H1 (cell line): ENCODE data around the gene ZNF175. TPM values are rescaled to one million over a fixed set of nuclear protein-coding genes. Genes with fewer than 3 reads are reported as not detected.

Experiments used
- ASH2L ChIP-seq: fragments of 200-600, 300-600 bp; sonication (generic); IDR thresholded peaks from one replicate; pipeline ENCODE4 v1.7.1; 2017; ENCODE audit warnings: low read length
- CBX8 ChIP-seq: fragments of 300-800, 300-1000 bp; sonication (generic); IDR thresholded peaks from 2 replicates; pipeline ENCODE4 v1.7.1; 2016; ENCODE audit warnings: low read depth, low read length, borderline replicate concordance
- CHD1 ChIP-seq: IDR thresholded peaks from 2 replicates; pipeline ENCODE4 v1.6.1; 2012; ENCODE audit warnings: low read depth, low read length, improper control_type of control experiment
- EGR1 ChIP-seq: IDR thresholded peaks from 2 replicates; pipeline ENCODE4 v1.6.1; 2011; ENCODE audit warnings: low read depth, low read length, borderline replicate concordance
- GABPA ChIP-seq: IDR thresholded peaks from 2 replicates; pipeline ENCODE4 v1.6.1; 2011; ENCODE audit warnings: mild to moderate bottlenecking, low read length, moderate library complexity, borderline replicate concordance; ENCODE audit not compliant: insufficient read depth
- PHF8 ChIP-seq: fragments of 200-600 bp; sonication (generic); conservative IDR thresholded peaks from 2 replicates; pipeline ENCODE4 v1.7.1; 2012; ENCODE audit warnings: low read depth, mild to moderate bottlenecking, inconsistent platforms, low read length, moderate library complexity
- SIN3A ChIP-seq, 2 experiments: IDR thresholded peaks in 1 of 2; conservative IDR thresholded peaks in 1 of 2; 2 replicates each; pipeline ENCODE4 v1.6.1; 2011 to 2012; ENCODE audit warnings: low read length in 2 of 2, improper control_type of control experiment in 1 of 2, low read depth in 1 of 2, mild to moderate bottlenecking in 1 of 2
- SIRT6 ChIP-seq: IDR thresholded peaks from one replicate; pipeline ENCODE4 v1.7.1; 2012; ENCODE audit warnings: low read length, inconsistent platforms
- SIX5 ChIP-seq: IDR thresholded peaks from 2 replicates; pipeline ENCODE4 v1.6.1; 2011; ENCODE audit warnings: mild to moderate bottlenecking, low read depth, low read length
- SP1 ChIP-seq: IDR thresholded peaks from 2 replicates; pipeline ENCODE4 v1.6.1; 2011; ENCODE audit warnings: low read depth, low read length
- SRF ChIP-seq: IDR thresholded peaks from 2 replicates; pipeline ENCODE4 v1.6.1; 2011; ENCODE audit warnings: mild to moderate bottlenecking, low read depth, low read length, moderate library complexity
- TAF1 ChIP-seq: IDR thresholded peaks from 2 replicates; pipeline ENCODE4 v1.6.1; 2011; ENCODE audit warnings: mild to moderate bottlenecking, low read depth, low read length
- polyA plus RNA-seq, 7 experiments: library from polyadenylated mRNA; depleted of rRNA in 3 of 7; stranded (reverse) in 5 of 7; unstranded in 2 of 7; fragments of >200 nt in 5 of 7; fragments of 200-250 nt in 2 of 7; gene quantifications; 1 replicate in 5 of 7; 2 replicates in 1 of 7; 4 replicates in 1 of 7; pipeline versions ENCODE4 v1.2.1 to v1.2.3, GENCODE V29; 2011 to 2013; ENCODE audit warnings: missing spikeins in 2 of 7, mixed read lengths in 2 of 7
- total RNA-seq: library from RNA; stranded (reverse); fragmentation: NEBNext Ultra II Directional; extraction: Animal tissue kit (Norgen Biotek cat#: 25700); gene quantifications from 2 replicates; pipeline ENCODE4 v1.2.1, GENCODE V29; 2021
- TF ChIP-seq, protein P1 (sequence below): fragments of 300-600 bp; sonication (generic); IDR thresholded peaks from 2 replicates; pipeline ENCODE4 v1.7.1; 2012; ENCODE audit warnings: low read length, moderate library complexity, mild to moderate bottlenecking, inconsistent platforms; ENCODE audit not compliant: insufficient replicate concordance

Gene ZNF175
- total and polyA plus RNA-seq, 2 of the 8 experiments (the other 6 are each of a cell fraction or from before 2014, with no cell fraction given) = 1.7 to 11.1 TPM

DNA sequence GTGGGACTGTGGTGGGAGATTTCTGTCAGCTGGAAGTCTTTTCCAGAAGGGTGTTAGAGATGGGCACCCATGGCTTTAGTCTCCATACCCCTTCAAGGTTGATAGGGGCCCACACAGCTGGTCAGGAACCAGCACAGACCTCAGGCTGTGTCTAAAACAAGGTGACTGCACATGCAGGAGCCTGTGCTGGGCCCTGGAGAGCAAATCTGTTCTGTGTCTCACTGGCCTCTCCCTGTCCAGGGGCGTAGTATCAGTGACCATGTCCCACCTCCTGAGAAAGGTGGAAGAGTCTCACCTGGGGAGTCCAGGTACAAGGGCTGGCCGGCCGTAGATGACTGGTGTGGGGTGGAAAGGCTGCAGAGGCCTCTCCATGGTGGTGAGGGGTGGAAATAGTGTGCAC is 19.4 kb downstream of the ZNF175 start (continued):
- TF ChIP-seq, protein P1, sequence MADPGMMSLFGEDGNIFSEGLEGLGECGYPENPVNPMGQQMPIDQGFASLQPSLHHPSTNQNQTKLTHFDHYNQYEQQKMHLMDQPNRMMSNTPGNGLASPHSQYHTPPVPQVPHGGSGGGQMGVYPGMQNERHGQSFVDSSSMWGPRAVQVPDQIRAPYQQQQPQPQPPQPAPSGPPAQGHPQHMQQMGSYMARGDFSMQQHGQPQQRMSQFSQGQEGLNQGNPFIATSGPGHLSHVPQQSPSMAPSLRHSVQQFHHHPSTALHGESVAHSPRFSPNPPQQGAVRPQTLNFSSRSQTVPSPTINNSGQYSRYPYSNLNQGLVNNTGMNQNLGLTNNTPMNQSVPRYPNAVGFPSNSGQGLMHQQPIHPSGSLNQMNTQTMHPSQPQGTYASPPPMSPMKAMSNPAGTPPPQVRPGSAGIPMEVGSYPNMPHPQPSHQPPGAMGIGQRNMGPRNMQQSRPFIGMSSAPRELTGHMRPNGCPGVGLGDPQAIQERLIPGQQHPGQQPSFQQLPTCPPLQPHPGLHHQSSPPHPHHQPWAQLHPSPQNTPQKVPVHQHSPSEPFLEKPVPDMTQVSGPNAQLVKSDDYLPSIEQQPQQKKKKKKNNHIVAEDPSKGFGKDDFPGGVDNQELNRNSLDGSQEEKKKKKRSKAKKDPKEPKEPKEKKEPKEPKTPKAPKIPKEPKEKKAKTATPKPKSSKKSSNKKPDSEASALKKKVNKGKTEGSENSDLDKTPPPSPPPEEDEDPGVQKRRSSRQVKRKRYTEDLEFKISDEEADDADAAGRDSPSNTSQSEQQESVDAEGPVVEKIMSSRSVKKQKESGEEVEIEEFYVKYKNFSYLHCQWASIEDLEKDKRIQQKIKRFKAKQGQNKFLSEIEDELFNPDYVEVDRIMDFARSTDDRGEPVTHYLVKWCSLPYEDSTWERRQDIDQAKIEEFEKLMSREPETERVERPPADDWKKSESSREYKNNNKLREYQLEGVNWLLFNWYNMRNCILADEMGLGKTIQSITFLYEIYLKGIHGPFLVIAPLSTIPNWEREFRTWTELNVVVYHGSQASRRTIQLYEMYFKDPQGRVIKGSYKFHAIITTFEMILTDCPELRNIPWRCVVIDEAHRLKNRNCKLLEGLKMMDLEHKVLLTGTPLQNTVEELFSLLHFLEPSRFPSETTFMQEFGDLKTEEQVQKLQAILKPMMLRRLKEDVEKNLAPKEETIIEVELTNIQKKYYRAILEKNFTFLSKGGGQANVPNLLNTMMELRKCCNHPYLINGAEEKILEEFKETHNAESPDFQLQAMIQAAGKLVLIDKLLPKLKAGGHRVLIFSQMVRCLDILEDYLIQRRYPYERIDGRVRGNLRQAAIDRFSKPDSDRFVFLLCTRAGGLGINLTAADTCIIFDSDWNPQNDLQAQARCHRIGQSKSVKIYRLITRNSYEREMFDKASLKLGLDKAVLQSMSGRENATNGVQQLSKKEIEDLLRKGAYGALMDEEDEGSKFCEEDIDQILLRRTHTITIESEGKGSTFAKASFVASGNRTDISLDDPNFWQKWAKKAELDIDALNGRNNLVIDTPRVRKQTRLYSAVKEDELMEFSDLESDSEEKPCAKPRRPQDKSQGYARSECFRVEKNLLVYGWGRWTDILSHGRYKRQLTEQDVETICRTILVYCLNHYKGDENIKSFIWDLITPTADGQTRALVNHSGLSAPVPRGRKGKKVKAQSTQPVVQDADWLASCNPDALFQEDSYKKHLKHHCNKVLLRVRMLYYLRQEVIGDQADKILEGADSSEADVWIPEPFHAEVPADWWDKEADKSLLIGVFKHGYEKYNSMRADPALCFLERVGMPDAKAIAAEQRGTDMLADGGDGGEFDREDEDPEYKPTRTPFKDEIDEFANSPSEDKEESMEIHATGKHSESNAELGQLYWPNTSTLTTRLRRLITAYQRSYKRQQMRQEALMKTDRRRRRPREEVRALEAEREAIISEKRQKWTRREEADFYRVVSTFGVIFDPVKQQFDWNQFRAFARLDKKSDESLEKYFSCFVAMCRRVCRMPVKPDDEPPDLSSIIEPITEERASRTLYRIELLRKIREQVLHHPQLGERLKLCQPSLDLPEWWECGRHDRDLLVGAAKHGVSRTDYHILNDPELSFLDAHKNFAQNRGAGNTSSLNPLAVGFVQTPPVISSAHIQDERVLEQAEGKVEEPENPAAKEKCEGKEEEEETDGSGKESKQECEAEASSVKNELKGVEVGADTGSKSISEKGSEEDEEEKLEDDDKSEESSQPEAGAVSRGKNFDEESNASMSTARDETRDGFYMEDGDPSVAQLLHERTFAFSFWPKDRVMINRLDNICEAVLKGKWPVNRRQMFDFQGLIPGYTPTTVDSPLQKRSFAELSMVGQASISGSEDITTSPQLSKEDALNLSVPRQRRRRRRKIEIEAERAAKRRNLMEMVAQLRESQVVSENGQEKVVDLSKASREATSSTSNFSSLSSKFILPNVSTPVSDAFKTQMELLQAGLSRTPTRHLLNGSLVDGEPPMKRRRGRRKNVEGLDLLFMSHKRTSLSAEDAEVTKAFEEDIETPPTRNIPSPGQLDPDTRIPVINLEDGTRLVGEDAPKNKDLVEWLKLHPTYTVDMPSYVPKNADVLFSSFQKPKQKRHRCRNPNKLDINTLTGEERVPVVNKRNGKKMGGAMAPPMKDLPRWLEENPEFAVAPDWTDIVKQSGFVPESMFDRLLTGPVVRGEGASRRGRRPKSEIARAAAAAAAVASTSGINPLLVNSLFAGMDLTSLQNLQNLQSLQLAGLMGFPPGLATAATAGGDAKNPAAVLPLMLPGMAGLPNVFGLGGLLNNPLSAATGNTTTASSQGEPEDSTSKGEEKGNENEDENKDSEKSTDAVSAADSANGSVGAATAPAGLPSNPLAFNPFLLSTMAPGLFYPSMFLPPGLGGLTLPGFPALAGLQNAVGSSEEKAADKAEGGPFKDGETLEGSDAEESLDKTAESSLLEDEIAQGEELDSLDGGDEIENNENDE = no peak
- TF ChIP-seq SP1 (no peak), CBX8 (no peak), SIN3A (conservative IDR thresholded peaks at IDR 0.05 in 1 of 2, IDR thresholded peaks at IDR 0.05 in 1 of 2; ENCODE audit: low read depth in 1 of 2, low read length in 2 of 2) (no peak), SIRT6 (no peak), PHF8 (no peak), SIX5 (no peak), ASH2L (no peak), SRF (no peak), GABPA (no peak), EGR1 (no peak), CHD1 (no peak), TAF1 (no peak)
